ENCODE results near the gene CCNH.
A peak's percentile ranks its signal among the peaks of the same experiment; 100 is the strongest.

The CCNH gene

GRCh38 chr5:87412630-87413342 is at the start of gene CCNH:
TSS of gene CCNH (minus strand) at chr5:87412930. CDS start at chr5:87412794, 136 bp downstream.
- peak; percentile 86 for DNase-seq

- no peak for DNase-seq
Observed at GRCh38 chr5:87457706-87458105, 45.0 kb upstream of the CCNH start.

- DNase-seq, result no peak
Observed at GRCh38 chr5:87453801-87454200, 41.1 kb upstream of the CCNH start.

GRCh38 chr5:87452837-87453236 is 40.1 kb upstream of the CCNH start:
- DNase-seq, result no peak

- DNase-seq, result no peak
Observed at GRCh38 chr5:87442419-87442818, 29.7 kb upstream of the CCNH start.

GRCh38 chr5:87438231-87438630 is 25.5 kb upstream of the CCNH start:
- DNase-seq, result no peak

GRCh38 chr5:87437724-87438123 is 25.0 kb upstream of the CCNH start:
- no peak for DNase-seq

GRCh38 chr5:87435144-87435694 is 22.5 kb upstream of the CCNH start:
- no peak for DNase-seq

GRCh38 chr5:87434461-87434860 is 21.7 kb upstream of the CCNH start:
- no peak for DNase-seq

- DNase-seq, result no peak
Observed at GRCh38 chr5:87433945-87434344, 21.2 kb upstream of the CCNH start.

GRCh38 chr5:87432460-87432859 is 19.7 kb upstream of the CCNH start:
- no peak for DNase-seq

GRCh38 chr5:87430863-87431457 is 18.2 kb upstream of the CCNH start:
- no peak for DNase-seq

- no peak for DNase-seq
Observed at GRCh38 chr5:87423755-87424154, 11.0 kb upstream of the CCNH start.

GRCh38 chr5:87421307-87421706 is 8.6 kb upstream of the CCNH start:
- DNase-seq, result no peak

GRCh38 chr5:87418506-87418905 is 5.8 kb upstream of the CCNH start:
- DNase-seq, result no peak

GRCh38 chr5:87413343-87413645 is 564 bp upstream of the CCNH start:
- DNase-seq, result peak; percentile 29

GRCh38 chr5:87411973-87412629 is 629 bp downstream of the CCNH start:
- peak; percentile 3 for DNase-seq

- no peak for DNase-seq
Observed at GRCh38 chr5:87411586-87411972, 1.2 kb downstream of the CCNH start.

- no peak for DNase-seq
Observed at GRCh38 chr5:87410931-87411330, 1.8 kb downstream of the CCNH start.

GRCh38 chr5:87408204-87408603 is 4.5 kb downstream of the CCNH start:
- DNase-seq, result no peak

- DNase-seq, result no peak
Observed at GRCh38 chr5:87405472-87406155, 7.1 kb downstream of the CCNH start.

GRCh38 chr5:87404359-87404758 is 8.4 kb downstream of the CCNH start:
- DNase-seq, result no peak

GRCh38 chr5:87403899-87404298 is 8.8 kb downstream of the CCNH start:
- DNase-seq, result no peak

- DNase-seq, result no peak
Observed at GRCh38 chr5:87403409-87403808, 9.3 kb downstream of the CCNH start.

All from DMS79 treated with DMSO at 0.1 percent for 48 hours (cell line).